ENCODE data around the gene CR1. TPM values are rescaled to one million over a fixed set of nuclear protein-coding genes. Genes with fewer than 3 reads are reported as not detected.

Gene CR1
- total RNA-seq, 1 experiment from 2014 or later: 0.07 TPM

- no peak overlapping the region for H3K9ac ChIP-seq (ENCODE audit: low read length)
- POLR2A ChIA-PET: no interaction called here
- H2AFZ ChIP-seq (ENCODE audit: low read depth, low read length, poor library complexity, severe bottlenecking): no peak overlapping the region
- no peak overlapping the region for H3K27ac ChIP-seq (ENCODE audit: low read depth, low read length)
- H3K4me2 ChIP-seq (ENCODE audit: low read length): no peak overlapping the region
- no peaks in the 10 kb centered on the region for H3K79me2 ChIP-seq (ENCODE audit: insufficient read depth, low read length)
- TF ChIP-seq FOSL1 (IDR thresholded peaks at IDR 0.05; ENCODE audit: low read depth) (no peak), ATF3 (IDR thresholded peaks at IDR 0.05) (no peak), ZBTB33 (IDR thresholded peaks at IDR 0.05; ENCODE audit: extremely low read depth, insufficient replicate concordance, low read length) (no peak), TCF7L2 (IDR thresholded peaks at IDR 0.05; ENCODE audit: borderline replicate concordance, extremely low read depth, insufficient read depth, insufficient read length) (no peak), EZH2phosphoT487 (IDR thresholded peaks at IDR 0.05; ENCODE audit: borderline replicate concordance) (no peak), ZFX (IDR thresholded peaks at IDR 0.05) (no peak), SIN3A (IDR thresholded peaks at IDR 0.05; ENCODE audit: low read depth) (no peak), EGR1 (IDR thresholded peaks at IDR 0.05; ENCODE audit: low read depth) (no peak), POLR2A (IDR thresholded peaks at IDR 0.05; ENCODE audit: borderline replicate concordance, extremely low read depth, insufficient read depth, insufficient read length) (no peak), SRF (IDR thresholded peaks at IDR 0.05; ENCODE audit: low read depth) (no peak), YY1 (IDR thresholded peaks at IDR 0.05; ENCODE audit: extremely low read depth, insufficient replicate concordance, low read depth, low read length) (no peak), ELF1 (IDR thresholded peaks at IDR 0.05; ENCODE audit: borderline replicate concordance, low read depth) (no peak), CBX3 (IDR thresholded peaks at IDR 0.05; ENCODE audit: low read depth) (no peak), JUND (IDR thresholded peaks at IDR 0.05) (no peak), SP1 (IDR thresholded peaks at IDR 0.05; ENCODE audit: low read depth) (no peak), POLR2AphosphoS5 (IDR thresholded peaks at IDR 0.05; ENCODE audit: low read depth, low read length) (no peak), CEBPB (IDR thresholded peaks at IDR 0.05; ENCODE audit: low read depth) (no peak), CTCF (IDR thresholded peaks at IDR 0.05 in 2 of 3, conservative IDR thresholded peaks at IDR 0.05 in 1 of 3; ENCODE audit: borderline replicate concordance in 1 of 3, insufficient read depth in 1 of 3, low read depth in 2 of 3, low read length in 2 of 3) (no peak)
- H4K20me1 ChIP-seq (ENCODE audit: insufficient read depth): no peaks in the 10 kb centered on the region
- BruUV-seq (replicated peaks): no TSS peak
- H3K9me3 ChIP-seq (ENCODE audit: control insufficient read depth in 1 of 2, insufficient read depth in 1 of 2, low read depth in 1 of 2, low read length in 2 of 2): no peaks in the 10 kb centered on the region
- DNase-seq (ENCODE audit: low read depth, low spot score) (no peak), ATAC-seq (no peak)
- CTCF ChIA-PET: no interaction called here
- H3K36me3 ChIP-seq (ENCODE audit: control insufficient read depth in 1 of 2, insufficient read depth in 2 of 2, low read length in 2 of 2): no peaks in the 10 kb centered on the region
- peaks cover 5% of the 10 kb centered on the region; the same call in 1 of the 2 replicates for H3K27me3 ChIP-seq (ENCODE audit: insufficient read depth, low read length)
- H3K4me3 ChIP-seq (replicated peaks in 1 of 2; ENCODE audit: low read depth in 1 of 2, low read length in 2 of 2): no peak overlapping the region
- intact Hi-C loops (cut with micrococcal nuclease): no loop called here
- no peaks in the 10 kb centered on the region for H3K4me1 ChIP-seq (ENCODE audit: control insufficient read depth in 1 of 2, insufficient read depth in 2 of 2, low read length in 2 of 2)
- RAD21 ChIA-PET (ENCODE audit: low non-redundant PET in 1 of 2, low total read pairs in 2 of 2, uncharacterized antibody in 2 of 2, unreplicated experiment in 2 of 2): no interaction called here
- H3K9me2 ChIP-seq (ENCODE audit: insufficient read depth): no peaks in the 10 kb centered on the region
Observed at GRCh38 chr1:207504438-207504837, 8.5 kb downstream of the CR1 start.

Measured in HCT116 (cell line).